Measurements from ENCODE around the gene HSPA4. TPM values are rescaled to one million over a fixed set of nuclear protein-coding genes. Genes with fewer than 3 reads are reported as not detected.

The HSPA4 gene
- total and polyA plus RNA-seq, 2 donors (not counting 3 experiments of a cell fraction or from before 2014, with no cell fraction given) = 11.2 to 161 TPM

- ChIA-PET POLR2A (no interaction called here), CTCF (interaction anchor here (1.0 to 5.2 kb wide), 3 partner anchors 16 to 118 kb away, joined by 3 to 28 read pairs (median 4); no protein-coding TSS in a partner anchor)
- no peak for TF ChIP-seq POLR2AphosphoS5 (IDR thresholded peaks at IDR 0.05; ENCODE audit: insufficient read depth, low read depth, low read length)
- TF ChIP-seq FOS (IDR thresholded peaks at IDR 0.05; ENCODE audit: borderline replicate concordance, insufficient read depth, low read length) = no peak
- TF ChIP-seq JUN (IDR thresholded peaks at IDR 0.05; ENCODE audit: borderline replicate concordance, insufficient read depth, insufficient read length, low read depth) = no peak
- no peak for TF ChIP-seq GATA2 (IDR thresholded peaks at IDR 0.05; ENCODE audit: insufficient read depth, insufficient read length, low read depth, low read length)
- no peak for TF ChIP-seq EZH2 (IDR thresholded peaks at IDR 0.05; ENCODE audit: borderline replicate concordance, low read depth, low read length, severe bottlenecking)
- no peak for TF ChIP-seq MYC (IDR thresholded peaks at IDR 0.05; ENCODE audit: low read depth, low read length)
- TF ChIP-seq MAX (IDR thresholded peaks at IDR 0.05; ENCODE audit: insufficient read depth, insufficient read length) = no peak
- no peak for TF ChIP-seq POLR2A (IDR thresholded peaks at IDR 0.05; ENCODE audit: low read depth, low read length)
- TF ChIP-seq CTCF (IDR thresholded peaks at IDR 0.05; ENCODE audit: extremely low read depth in 1 of 2, insufficient read depth in 1 of 2, low read depth in 1 of 2, low read length in 2 of 2) = no peak
- no peak overlapping the region for H2AFZ ChIP-seq (ENCODE audit: low read depth, low read length)
- H3K36me3 ChIP-seq (ENCODE audit: control insufficient read depth in 2 of 2, extremely low read depth in 1 of 2, insufficient read depth in 2 of 2, low read length in 2 of 2) = no peaks in the 10 kb centered on the region
- no peak overlapping the region for H3K27ac ChIP-seq (ENCODE audit: insufficient read depth, low read depth, low read length)
- no peak overlapping the region for H3K9ac ChIP-seq (replicated peaks; ENCODE audit: extremely low read depth, insufficient read depth, low read length)
- H3K4me1 ChIP-seq (ENCODE audit: control insufficient read depth, extremely low read depth, insufficient read depth, low read length) = peaks cover 5% of the 10 kb centered on the region
- BruUV-seq (replicated peaks) = no TSS peak
- no peak overlapping the region for H3K4me2 ChIP-seq (ENCODE audit: insufficient read depth, low read length)
- no peak overlapping the region for H3K4me3 ChIP-seq (replicated peaks in 1 of 3; ENCODE audit: insufficient read depth in 1 of 3, low read depth in 1 of 3, low read length in 3 of 3)
- no peaks in the 10 kb centered on the region for H3K79me2 ChIP-seq (ENCODE audit: control insufficient read depth, insufficient read depth, low read length)
- H4K20me1 ChIP-seq (replicated peaks; ENCODE audit: control insufficient read depth, extremely low read depth, insufficient read depth, low read length) = no peaks in the 10 kb centered on the region
- intact Hi-C loops (cut with micrococcal nuclease) (no loop called here), dilution Hi-C loops (cut with MboI; ENCODE audit: extremely low pct_ligation_motif_present, low sequenced_read_pairs) (no loop called here)
- DNase-seq (ENCODE audit: low read depth, low spot score) = no peak
- peaks cover 0 to 6% of the 10 kb centered on the region in 2 experiments for H3K27me3 ChIP-seq (ENCODE audit: control insufficient read depth in 2 of 2, insufficient read depth in 2 of 2, low read length in 2 of 2)
- no peaks in the 10 kb centered on the region for H3K9me1 ChIP-seq (replicated peaks; ENCODE audit: control insufficient read depth, extremely low read depth, insufficient read depth, low read length)
- FAIRE-seq = no peak
- no peaks in the 10 kb centered on the region for H3K9me3 ChIP-seq (replicated peaks; ENCODE audit: control insufficient read depth, insufficient read depth, low read length)
These were observed 77.5 kb downstream of the HSPA4 start for GRCh38 chr5:133129289-133129688.
